HEK293 (cell line): ENCODE data around the gene CDK6.

Source experiments
- BCL11B ChIP-seq: fragments of 450-650 bp; formaldehyde crosslinking; IDR thresholded peaks from 2 replicates; pipeline ENCODE4 v1.5.1; 2016; ENCODE audit warnings: low read depth, missing biosample characterization, missing genetic modification characterization
- BCL6B ChIP-seq: fragments of 450-650 bp; formaldehyde crosslinking; IDR thresholded peaks from 2 replicates; pipeline ENCODE4 v1.5.1; 2017; ENCODE audit warnings: missing biosample characterization, missing genetic modification characterization
- HOXA7 ChIP-seq: sonication (generic); formaldehyde crosslinking; IDR thresholded peaks from 2 replicates; pipeline ENCODE4 v1.8.1; 2022; ENCODE audit warnings: missing genetic modification reagents, borderline replicate concordance
- HOXD13 ChIP-seq: sonication (generic); formaldehyde crosslinking; IDR thresholded peaks from 2 replicates; pipeline ENCODE4 v1.8.0; 2022; ENCODE audit warnings: missing genetic modification reagents, borderline replicate concordance
- INSM2 ChIP-seq: fragments of 450-650 bp; formaldehyde crosslinking; IDR thresholded peaks from 2 replicates; pipeline ENCODE4 v1.5.1; 2016; ENCODE audit warnings: missing biosample characterization, missing genetic modification characterization
- KLF8 ChIP-seq: fragments of 450-650 bp; formaldehyde crosslinking; IDR thresholded peaks from 2 replicates; pipeline ENCODE4 v1.5.1; 2016; ENCODE audit warnings: missing biosample characterization, missing genetic modification characterization
- KLF9 ChIP-seq: fragments of 450-650 bp; formaldehyde crosslinking; IDR thresholded peaks from 2 replicates; pipeline ENCODE4 v1.5.1; 2016; ENCODE audit warnings: missing biosample characterization, missing genetic modification characterization, low read depth
- OVOL3 ChIP-seq: fragments of 450-650 bp; formaldehyde crosslinking; IDR thresholded peaks from 2 replicates; pipeline ENCODE4 v1.5.1; 2016; ENCODE audit warnings: missing biosample characterization, missing genetic modification characterization
- REST ChIP-seq: fragments of 450-650 bp; formaldehyde crosslinking; IDR thresholded peaks from 2 replicates; pipeline ENCODE4 v1.5.1; 2016; ENCODE audit warnings: missing biosample characterization, missing genetic modification characterization
- SP2 ChIP-seq: fragments of 450-650 bp; formaldehyde crosslinking; IDR thresholded peaks from 2 replicates; pipeline ENCODE4 v1.5.1; 2016; ENCODE audit warnings: missing biosample characterization, missing genetic modification characterization
- YY2 ChIP-seq: fragments of 450-650 bp; formaldehyde crosslinking; IDR thresholded peaks from 2 replicates; pipeline ENCODE4 v1.5.1; 2016; ENCODE audit warnings: missing biosample characterization, missing genetic modification characterization
- ZNF175 ChIP-seq: fragments of 450-650 bp; formaldehyde crosslinking; IDR thresholded peaks from 2 replicates; pipeline ENCODE4 v1.5.1; 2016; ENCODE audit warnings: missing biosample characterization, missing genetic modification characterization
- ZNF184 ChIP-seq: fragments of 450-650 bp; IDR thresholded peaks from 2 replicates; pipeline ENCODE4 v1.5.1; 2018; ENCODE audit warnings: missing biosample characterization, mild to moderate bottlenecking, missing genetic modification characterization
- ZNF311 ChIP-seq: fragments of 450-650 bp; formaldehyde crosslinking; IDR thresholded peaks from 2 replicates; pipeline ENCODE4 v1.5.1; 2017; ENCODE audit warnings: missing biosample characterization, missing genetic modification characterization, borderline replicate concordance
- ZNF341 ChIP-seq: fragments of 450-650 bp; formaldehyde crosslinking; IDR thresholded peaks from 2 replicates; pipeline ENCODE4; 2016; ENCODE audit warnings: low read depth, missing biosample characterization, missing genetic modification characterization
- ZNF473 ChIP-seq: fragments of 450-650 bp; formaldehyde crosslinking; IDR thresholded peaks from 2 replicates; pipeline ENCODE4 v1.5.1; 2017; ENCODE audit warnings: missing biosample characterization, missing genetic modification characterization
- ZNF555 ChIP-seq: fragments of 450-650 bp; formaldehyde crosslinking; conservative IDR thresholded peaks from 2 replicates; pipeline ENCODE4 v1.5.1; 2017; ENCODE audit warnings: missing biosample characterization, mild to moderate bottlenecking, missing genetic modification characterization, inconsistent platforms
- ZNF610 ChIP-seq: fragments of 450-650 bp; formaldehyde crosslinking; IDR thresholded peaks from 2 replicates; pipeline ENCODE4 v1.5.1; 2016; ENCODE audit warnings: missing biosample characterization, missing genetic modification characterization, borderline replicate concordance
- ZNF621 ChIP-seq: fragments of 450-650 bp; formaldehyde crosslinking; IDR thresholded peaks from 2 replicates; pipeline ENCODE4 v1.5.1; 2017; ENCODE audit warnings: missing biosample characterization, missing genetic modification characterization
- ZNF664 ChIP-seq: fragments of 450-650 bp; formaldehyde crosslinking; IDR thresholded peaks from 2 replicates; pipeline ENCODE4 v1.5.1; 2016; ENCODE audit warnings: missing biosample characterization, missing genetic modification characterization
- ZNF776 ChIP-seq: fragments of 450-650 bp; formaldehyde crosslinking; IDR thresholded peaks from 2 replicates; pipeline ENCODE4 v1.5.0; 2017; ENCODE audit warnings: missing biosample characterization, missing genetic modification characterization, borderline replicate concordance
- ZNF785 ChIP-seq: fragments of 450-650 bp; formaldehyde crosslinking; IDR thresholded peaks from 2 replicates; pipeline ENCODE4 v1.5.1; 2016; ENCODE audit warnings: missing biosample characterization, missing genetic modification characterization
- ZNF837 ChIP-seq: fragments of 450-650 bp; formaldehyde crosslinking; IDR thresholded peaks from 2 replicates; pipeline ENCODE4 v1.5.1; 2016; ENCODE audit warnings: missing biosample characterization, missing genetic modification characterization
- TF ChIP-seq, protein P1 (sequence below): fragments of 450-650 bp; formaldehyde crosslinking; IDR thresholded peaks from 2 replicates; pipeline ENCODE4 v1.5.1; 2016; ENCODE audit warnings: missing biosample characterization, missing genetic modification characterization
- TF ChIP-seq, protein P2 (sequence below): fragments of 450-650 bp; formaldehyde crosslinking; optimal IDR thresholded peaks from 2 replicates; pipeline ENCODE3; 2016; ENCODE audit warnings: missing biosample characterization, mild to moderate bottlenecking, missing genetic modification characterization

Gene CDK6

DNA sequence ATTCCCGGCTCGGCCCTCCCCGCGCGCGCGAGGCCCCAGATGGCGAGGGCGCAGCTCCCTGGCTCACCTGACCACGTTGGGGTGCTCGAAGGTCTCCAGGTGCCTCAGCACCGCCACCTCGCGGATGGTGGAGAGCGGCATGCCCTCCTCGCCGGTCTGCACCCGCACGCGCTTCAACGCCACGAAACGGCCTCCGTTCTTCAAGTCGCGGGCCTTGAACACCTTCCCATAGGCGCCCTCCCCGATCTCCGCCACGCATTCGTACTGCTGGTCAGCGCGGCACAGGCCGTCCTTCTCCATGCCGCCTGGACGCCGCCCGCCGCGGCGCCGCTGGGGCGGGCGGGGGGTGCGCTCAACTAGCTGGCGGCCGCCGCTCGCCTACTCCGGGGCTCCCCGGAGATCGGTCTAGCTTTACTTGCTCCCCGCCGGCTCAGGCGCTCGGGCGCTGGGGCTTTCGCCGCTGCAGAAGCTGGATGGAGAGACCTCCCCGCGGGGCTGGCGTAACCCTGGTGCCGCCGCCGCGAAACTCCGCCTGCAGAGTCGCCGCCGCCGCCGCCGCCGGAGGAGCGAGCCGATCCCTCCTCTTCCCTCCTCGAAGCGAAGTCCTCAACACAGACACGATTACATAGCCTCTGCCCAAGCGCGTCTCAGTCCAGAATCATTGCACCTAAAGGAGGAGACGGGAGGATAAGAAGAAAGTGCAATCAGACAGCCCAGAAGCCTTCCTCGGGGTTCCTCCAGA, 3.2 kb downstream of the CDK6 start (continued):
- TF ChIP-seq HOXA7 (CRISPR knock-in tag) = no peak
- no peak for TF ChIP-seq ZNF610 (tag by site-specific recombination)
- no peak for TF ChIP-seq BCL6B (tag by site-specific recombination)
- TF ChIP-seq ZNF311 (tag by site-specific recombination) = no peak
- no peak for TF ChIP-seq ZNF555
- TF ChIP-seq SP2 = no peak
- no peak for TF ChIP-seq HOXD13 (CRISPR knock-in tag)
- TF ChIP-seq ZNF776 (tag by site-specific recombination) = no peak
- no peak for TF ChIP-seq ZNF184 (tag by site-specific recombination)
- TF ChIP-seq KLF9 (tag by site-specific recombination) = 0 out of 2 replicates have a peak, but pooled peaks have one; percentile 16
- no peak for TF ChIP-seq ZNF473 (tag by site-specific recombination)
- no peak for TF ChIP-seq INSM2 (tag by site-specific recombination)
- no peak for TF ChIP-seq OVOL3
- TF ChIP-seq ZNF785 (tag by site-specific recombination) = no peak
- no peak for TF ChIP-seq ZNF664 (tag by site-specific recombination)
- TF ChIP-seq ZNF621 (tag by site-specific recombination) = no peak
- TF ChIP-seq, protein P1, sequence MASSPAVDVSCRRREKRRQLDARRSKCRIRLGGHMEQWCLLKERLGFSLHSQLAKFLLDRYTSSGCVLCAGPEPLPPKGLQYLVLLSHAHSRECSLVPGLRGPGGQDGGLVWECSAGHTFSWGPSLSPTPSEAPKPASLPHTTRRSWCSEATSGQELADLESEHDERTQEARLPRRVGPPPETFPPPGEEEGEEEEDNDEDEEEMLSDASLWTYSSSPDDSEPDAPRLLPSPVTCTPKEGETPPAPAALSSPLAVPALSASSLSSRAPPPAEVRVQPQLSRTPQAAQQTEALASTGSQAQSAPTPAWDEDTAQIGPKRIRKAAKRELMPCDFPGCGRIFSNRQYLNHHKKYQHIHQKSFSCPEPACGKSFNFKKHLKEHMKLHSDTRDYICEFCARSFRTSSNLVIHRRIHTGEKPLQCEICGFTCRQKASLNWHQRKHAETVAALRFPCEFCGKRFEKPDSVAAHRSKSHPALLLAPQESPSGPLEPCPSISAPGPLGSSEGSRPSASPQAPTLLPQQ (tag by site-specific recombination) = peak; percentile 58; the same call in 1 of the 2 replicates
- no peak for TF ChIP-seq ZNF175 (tag by site-specific recombination)
- TF ChIP-seq KLF8 (tag by site-specific recombination) = peak; percentile 45; the same call in 1 of the 2 replicates
- TF ChIP-seq ZNF837 (tag by site-specific recombination) = no peak
- no peak for TF ChIP-seq ZNF341 (tag by site-specific recombination)
- TF ChIP-seq BCL11B (tag by site-specific recombination) = no peak
- TF ChIP-seq, protein P2, sequence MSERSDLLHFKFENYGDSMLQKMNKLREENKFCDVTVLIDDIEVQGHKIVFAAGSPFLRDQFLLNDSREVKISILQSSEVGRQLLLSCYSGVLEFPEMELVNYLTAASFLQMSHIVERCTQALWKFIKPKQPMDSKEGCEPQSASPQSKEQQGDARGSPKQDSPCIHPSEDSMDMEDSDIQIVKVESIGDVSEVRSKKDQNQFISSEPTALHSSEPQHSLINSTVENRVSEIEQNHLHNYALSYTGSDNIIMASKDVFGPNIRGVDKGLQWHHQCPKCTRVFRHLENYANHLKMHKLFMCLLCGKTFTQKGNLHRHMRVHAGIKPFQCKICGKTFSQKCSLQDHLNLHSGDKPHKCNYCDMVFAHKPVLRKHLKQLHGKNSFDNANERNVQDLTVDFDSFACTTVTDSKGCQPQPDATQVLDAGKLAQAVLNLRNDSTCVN (tag by site-specific recombination) = peak; percentile 60
- no peak for TF ChIP-seq YY2
- TF ChIP-seq REST (tag by site-specific recombination) = peak; percentile 65
